T-helper 17 cell (primary cell): ENCODE data around the gene FBH1. TPM values are rescaled to one million over a fixed set of nuclear protein-coding genes. Genes with fewer than 3 reads are reported as not detected.
A peak's percentile ranks its signal among the peaks of the same experiment; 100 is the strongest.
"Not testable (repeated sequence)": the region's sequence is repeated elsewhere in the genome, so short reads cannot be mapped to it uniquely, and the experiment has no call there.

Experiments used
- ATAC-seq: fragments of 150-1000 bp; cut with Tn5 transposase; 2 replicates; pipeline ENCODE4 v1.10.0; 2021; ENCODE audit warnings: mild to moderate bottlenecking, moderate library complexity
- DNase-seq, 3 donors: peaks; one replicate each; pipeline versions ENCODE4 v3.0.0 to v3.0.0-alpha.2; 2020 to 2021
- H3K9me3 ChIP-seq: one replicate; pipeline ENCODE4 v1.7.0; 2013; ENCODE audit warnings: low read length, mild to moderate bottlenecking; ENCODE audit not compliant: control insufficient read depth, poor library complexity, severe bottlenecking
- H3K27ac Mint-ChIP-seq: one replicate; pipeline ENCODE4 v1.8.0; 2022; ENCODE audit warnings: mild to moderate bottlenecking, moderate library complexity, mixed read lengths
- H3K27me3 Mint-ChIP-seq: one replicate; pipeline ENCODE4 v1.8.0; 2022; ENCODE audit warnings: mixed read lengths
- H3K36me3 Mint-ChIP-seq: one replicate; pipeline ENCODE4 v1.8.0; 2022; ENCODE audit warnings: low read depth, mixed read lengths
- H3K4me1 Mint-ChIP-seq: one replicate; pipeline ENCODE4 v1.8.0; 2022; ENCODE audit warnings: mild to moderate bottlenecking, mixed read lengths
- H3K4me3 Mint-ChIP-seq: one replicate; pipeline ENCODE4 v1.8.0; 2022; ENCODE audit warnings: mild to moderate bottlenecking, moderate library complexity, mixed read lengths
- total RNA-seq, 4 donors: library from RNA in 2 of 4; stranded (reverse) in 2 of 4; gene quantifications; one replicate each; pipeline ENCODE4 v1.2.3 and lab custom pipeline; 2022 to 2026

The FBH1 gene
- total RNA-seq, 2 donors from 2014 or later: 51.6 to 69.0 TPM

DNA sequence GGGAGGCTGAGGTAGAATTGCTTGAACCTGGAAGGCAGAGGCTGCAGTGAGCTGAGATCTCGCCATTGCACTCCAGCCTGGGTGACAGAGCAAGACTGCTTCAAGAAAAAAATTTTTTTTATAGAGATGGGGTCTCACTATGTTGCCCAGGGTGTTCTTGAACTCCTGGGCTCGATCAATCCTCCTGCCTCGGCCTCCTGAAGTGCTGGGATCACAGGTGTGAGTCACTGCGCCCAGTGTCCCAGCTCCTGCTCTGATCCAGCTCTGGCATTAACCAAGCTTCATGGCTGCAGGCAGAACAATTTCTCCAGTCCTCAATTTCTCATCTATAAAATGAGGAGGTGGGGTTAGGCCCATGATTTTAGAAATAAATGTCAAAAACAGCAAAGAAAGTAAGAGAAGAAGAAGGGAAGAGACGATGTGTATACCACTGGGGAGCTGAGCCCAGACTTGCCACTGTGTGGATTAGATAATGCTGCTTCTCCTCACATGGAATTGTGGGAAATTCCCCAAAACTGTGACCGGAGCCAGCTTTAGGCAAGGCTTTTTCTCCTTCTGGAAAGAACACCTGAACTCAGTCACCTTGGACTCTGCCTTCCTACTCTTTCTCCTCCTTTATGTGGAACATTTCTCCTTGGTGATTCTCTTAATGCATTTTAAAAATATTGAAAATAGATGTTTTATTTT lies 61.8 kb downstream of the FBH1 start:
- no peak for DNase-seq
- ATAC-seq: no peak
- H3K4me3 Mint-ChIP-seq: no peak overlapping the region
- no peaks in the 10 kb centered on the region for H3K9me3 ChIP-seq
- H3K27me3 Mint-ChIP-seq: no peaks in the 10 kb centered on the region
- no peak overlapping the region for H3K27ac Mint-ChIP-seq
- no peaks in the 10 kb centered on the region for H3K36me3 Mint-ChIP-seq
- peaks cover 5% of the 10 kb centered on the region for H3K4me1 Mint-ChIP-seq

DNA sequence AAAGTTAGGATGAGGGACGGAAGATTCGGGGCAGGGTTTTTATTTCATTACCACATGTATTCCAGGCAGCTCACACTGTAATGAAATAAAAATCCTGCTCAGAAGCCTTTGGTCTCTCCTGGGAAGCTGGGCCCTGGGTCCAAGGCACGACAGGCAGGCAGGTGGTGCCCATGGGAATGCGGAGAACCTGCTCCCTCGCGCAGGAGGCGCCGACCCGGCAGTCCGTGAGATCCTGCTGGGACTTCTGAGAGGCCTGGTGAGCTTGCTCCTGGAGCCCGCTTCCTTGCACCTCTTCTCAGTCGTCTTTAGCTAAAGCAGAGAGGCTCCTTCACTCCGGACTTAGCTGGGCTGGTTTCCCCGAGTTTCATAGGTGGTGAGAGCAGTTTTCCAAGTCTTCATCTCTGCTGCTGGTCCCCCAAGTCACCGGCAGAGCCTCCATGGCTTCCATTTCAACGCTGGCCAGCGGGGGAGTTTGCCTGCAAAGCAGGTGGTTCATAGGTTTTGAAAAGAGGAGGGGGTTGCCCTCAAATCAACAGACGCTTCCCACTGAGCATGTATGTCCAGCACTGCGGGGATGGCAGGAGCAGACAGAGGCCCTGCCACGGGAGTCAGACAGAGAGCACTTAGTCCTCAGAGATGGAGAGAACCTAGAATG lies 62.8 kb downstream of the FBH1 start:
- no peaks in the 10 kb centered on the region for H3K27me3 Mint-ChIP-seq
- H3K9me3 ChIP-seq: no peaks in the 10 kb centered on the region
- DNase-seq (no peak), ATAC-seq (no peak)
- H3K27ac Mint-ChIP-seq: peak overlapping the region; percentile 37
- peaks cover 5% of the 10 kb centered on the region for H3K4me1 Mint-ChIP-seq
- H3K36me3 Mint-ChIP-seq: no peaks in the 10 kb centered on the region
- no peak overlapping the region for H3K4me3 Mint-ChIP-seq

DNA sequence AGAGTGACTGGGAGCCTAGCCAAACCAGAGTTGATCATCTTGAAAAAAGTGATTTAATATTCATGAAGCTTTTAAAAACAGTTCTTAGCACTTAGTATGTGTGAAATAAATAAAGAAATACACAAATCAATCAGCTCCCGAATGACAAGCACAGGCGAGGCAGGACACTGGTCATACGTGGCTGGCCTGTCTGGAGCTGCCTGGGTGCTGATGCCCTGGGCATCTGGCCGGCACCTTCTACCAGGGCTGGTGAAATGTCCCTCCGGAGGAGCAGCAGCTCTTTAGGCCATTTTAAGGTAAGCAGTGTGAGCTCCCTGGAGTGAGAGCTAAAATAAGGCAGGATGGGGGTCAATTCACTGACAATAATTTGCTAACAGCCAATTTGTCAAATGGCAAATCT lies 63.6 kb downstream of the FBH1 start:
- Mint-ChIP-seq H3K36me3 (no peaks in the 10 kb centered on the region), H3K27me3 (no peaks in the 10 kb centered on the region), H3K4me3 (no peak overlapping the region), H3K27ac (peak overlapping the region; percentile 37), H3K4me1 (peaks cover 5% of the 10 kb centered on the region)
- ATAC-seq (no peak), DNase-seq (no peak)
- H3K9me3 ChIP-seq: no peaks in the 10 kb centered on the region

DNA sequence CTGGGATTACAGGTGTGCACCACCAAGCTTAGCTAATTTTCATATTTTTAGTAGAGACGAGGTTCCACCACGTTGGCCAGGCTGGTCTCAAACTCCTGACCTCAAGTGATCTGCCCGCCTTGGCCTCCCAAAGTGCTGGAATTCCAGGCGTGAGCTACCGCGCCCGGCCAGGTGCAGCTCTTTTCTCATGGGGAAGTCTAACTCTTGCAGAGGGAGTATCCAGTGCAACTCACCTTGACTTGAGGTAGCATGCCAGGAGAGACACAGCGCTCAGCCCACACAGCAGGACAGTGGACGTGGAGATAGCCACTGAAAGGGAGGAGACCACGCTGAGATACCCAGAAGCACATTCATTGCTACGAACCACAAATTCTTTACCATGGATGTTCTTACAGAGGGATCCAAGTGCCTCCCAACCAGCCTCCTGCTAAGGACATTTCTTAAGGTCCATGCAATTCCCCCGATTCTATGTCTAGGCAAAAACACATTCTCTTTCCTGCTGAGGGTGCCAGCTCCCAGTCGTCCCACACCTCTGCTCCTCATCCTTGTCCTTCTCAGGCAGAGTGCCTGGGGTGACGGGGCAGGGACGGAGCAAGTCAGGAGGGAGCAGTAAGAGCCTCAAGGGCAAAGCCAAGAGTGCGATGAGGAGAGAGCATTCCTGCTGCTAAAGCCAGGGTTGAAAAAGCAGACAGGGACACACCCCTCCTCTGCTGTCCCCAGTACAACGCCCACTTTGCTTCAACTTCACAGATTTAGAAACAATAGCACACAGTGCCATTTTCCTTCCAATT lies 66.3 kb downstream of the FBH1 start:
- DNase-seq (no peak), ATAC-seq (no peak)
- Mint-ChIP-seq H3K36me3 (no peaks in the 10 kb centered on the region), H3K27ac (peak overlapping the region; percentile 9), H3K27me3 (no peaks in the 10 kb centered on the region), H3K4me3 (no peak overlapping the region), H3K4me1 (no peaks in the 10 kb centered on the region)
- no peaks in the 10 kb centered on the region for H3K9me3 ChIP-seq

DNA sequence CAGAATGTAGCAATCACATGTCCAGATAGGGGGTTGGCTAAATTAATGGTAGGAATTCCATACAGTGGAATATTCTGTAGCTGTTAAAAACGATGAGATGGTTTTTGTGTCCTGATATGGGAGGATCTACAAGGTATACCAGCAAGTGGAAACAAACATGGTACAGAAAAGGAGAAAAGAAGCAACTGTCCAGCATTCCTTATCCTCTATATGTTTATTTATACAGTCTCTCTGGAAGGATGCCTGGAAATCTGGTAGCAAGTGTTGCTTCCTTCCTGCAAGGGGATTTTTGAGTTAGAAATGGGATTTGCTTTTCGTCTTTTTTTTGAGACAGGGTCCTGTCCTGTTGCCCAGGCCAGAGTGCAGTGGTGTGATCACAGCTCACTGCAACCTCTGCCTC lies 68.0 kb downstream of the FBH1 start:
- Mint-ChIP-seq H3K27ac (no peak overlapping the region), H3K36me3 (no peaks in the 10 kb centered on the region), H3K4me3 (no peak overlapping the region), H3K4me1 (peaks cover 4% of the 10 kb centered on the region), H3K27me3 (no peaks in the 10 kb centered on the region)
- no peaks in the 10 kb centered on the region for H3K9me3 ChIP-seq
- ATAC-seq (no peak), DNase-seq (no peak)

DNA sequence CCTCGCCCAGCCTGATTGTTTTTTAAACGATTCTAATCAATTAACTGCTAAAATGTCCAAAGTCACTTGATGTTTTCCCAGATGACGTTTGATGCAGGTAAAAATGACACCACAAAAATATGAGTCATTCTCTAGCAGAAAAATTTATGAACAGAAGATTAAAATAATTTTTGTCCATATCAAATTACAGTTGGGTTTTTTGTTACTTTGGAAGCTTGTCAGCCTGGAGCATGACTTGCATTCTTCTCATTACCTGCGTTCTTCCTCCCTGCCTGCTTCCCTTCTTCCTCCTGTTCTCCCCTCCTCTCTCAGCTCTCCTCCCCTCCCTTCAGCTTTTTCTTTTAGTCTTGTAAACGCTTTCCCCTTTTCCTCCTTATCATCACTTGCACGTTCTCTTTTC lies 68.6 kb downstream of the FBH1 start:
- peaks cover 4% of the 10 kb centered on the region for H3K4me1 Mint-ChIP-seq
- H3K27ac Mint-ChIP-seq: no peak overlapping the region
- no peak for ATAC-seq
- no peaks in the 10 kb centered on the region for H3K9me3 ChIP-seq
- no peaks in the 10 kb centered on the region for H3K27me3 Mint-ChIP-seq
- H3K36me3 Mint-ChIP-seq: no peaks in the 10 kb centered on the region
- H3K4me3 Mint-ChIP-seq: no peak overlapping the region
- no peak for DNase-seq

DNA sequence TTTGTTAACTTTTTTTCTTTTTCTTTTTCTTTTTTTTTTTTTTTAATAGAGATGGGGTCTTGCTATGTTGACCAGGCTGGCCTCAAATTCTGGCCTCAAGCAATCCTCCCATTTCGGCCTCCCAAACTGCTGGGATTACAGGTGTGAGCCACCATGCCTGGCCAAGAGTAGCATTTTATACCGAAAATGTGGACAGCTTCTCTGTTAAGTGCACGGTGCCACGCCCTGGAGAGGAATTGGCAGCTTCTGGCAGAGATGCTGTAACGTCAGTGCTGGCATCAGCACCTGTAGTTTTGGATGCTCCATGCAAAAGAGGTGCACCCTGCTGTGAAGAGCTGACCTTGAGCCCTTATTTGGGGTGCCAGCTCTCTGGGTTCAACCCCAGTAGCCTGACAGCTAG lies 69.1 kb downstream of the FBH1 start:
- ATAC-seq: no peak
- Mint-ChIP-seq H3K4me1 (peaks cover 4% of the 10 kb centered on the region), H3K4me3 (no peak overlapping the region), H3K27me3 (no peaks in the 10 kb centered on the region), H3K36me3 (no peaks in the 10 kb centered on the region), H3K27ac (no peak overlapping the region)
- DNase-seq: no peak
- no peaks in the 10 kb centered on the region for H3K9me3 ChIP-seq

DNA sequence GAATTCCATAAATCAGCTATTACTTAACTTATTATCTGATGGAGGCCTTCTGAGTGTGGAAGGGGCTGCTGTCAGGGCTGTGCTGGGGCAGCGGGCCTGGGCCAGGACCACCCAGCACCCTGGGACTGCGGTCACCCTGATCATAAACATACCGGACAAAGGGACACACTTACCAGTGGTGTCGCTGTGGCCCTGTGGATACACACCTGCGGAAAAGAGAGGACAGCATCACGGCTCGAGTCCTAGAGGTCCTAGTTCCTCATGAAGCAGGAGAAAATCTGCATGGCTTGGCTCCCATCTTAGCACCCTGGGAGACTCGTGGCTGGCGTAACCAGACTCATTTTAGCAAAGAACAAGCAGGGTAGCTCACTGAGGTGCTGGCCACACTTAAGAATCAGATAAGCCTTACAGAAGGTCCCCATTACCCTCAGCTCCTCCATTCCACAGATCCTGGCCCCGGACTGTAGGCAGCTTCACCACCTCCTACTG lies 69.6 kb downstream of the FBH1 start:
- Mint-ChIP-seq H3K36me3 (no peaks in the 10 kb centered on the region), H3K27me3 (no peaks in the 10 kb centered on the region), H3K4me1 (peaks cover 4% of the 10 kb centered on the region), H3K4me3 (no peak overlapping the region), H3K27ac (no peak overlapping the region)
- no peaks in the 10 kb centered on the region for H3K9me3 ChIP-seq
- DNase-seq: no peak
- no peak for ATAC-seq

DNA sequence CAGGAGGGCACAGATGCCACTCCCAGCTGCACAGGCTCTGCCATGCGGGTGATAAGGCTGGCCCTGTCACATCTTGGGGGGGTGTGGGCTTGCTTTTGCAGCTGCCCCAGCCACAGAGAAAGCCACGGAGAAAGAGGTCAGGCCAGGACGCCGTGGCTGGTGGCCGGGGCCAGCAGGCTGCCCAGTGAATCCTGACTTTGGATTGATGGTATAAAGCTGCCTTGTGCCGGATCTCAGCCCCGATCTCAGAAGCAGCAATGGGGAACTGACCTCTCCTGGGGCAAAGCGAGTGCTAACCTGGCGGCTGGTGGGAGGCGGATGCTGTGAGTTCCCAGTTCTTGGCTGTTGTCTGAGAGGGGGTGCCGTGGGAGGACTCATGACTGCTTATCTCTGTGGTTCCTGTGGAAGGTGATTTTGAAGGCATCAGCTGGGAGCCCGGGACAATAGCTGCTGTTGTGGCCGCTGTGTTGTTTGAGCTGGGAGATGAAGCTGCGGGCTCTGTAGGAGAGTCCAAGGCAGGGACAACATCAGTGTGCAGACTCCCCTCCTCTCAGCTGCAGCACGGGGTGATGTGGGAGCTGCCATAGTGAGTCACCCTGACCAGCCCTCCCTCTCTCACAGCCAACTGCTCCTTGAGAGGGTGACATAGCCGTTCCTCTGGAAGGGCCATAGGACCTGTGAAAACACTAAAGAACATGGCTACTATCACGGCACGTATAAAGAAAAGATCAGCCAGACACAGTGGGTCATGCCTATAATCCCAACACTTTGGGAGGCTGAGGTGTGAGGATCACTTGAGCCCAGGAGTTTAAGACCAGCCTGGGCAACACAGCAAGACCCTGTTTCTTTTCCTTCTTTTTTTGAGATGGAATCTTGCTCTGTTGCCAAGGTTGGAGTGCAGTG lies 70.3 kb downstream of the FBH1 start:
- Mint-ChIP-seq H3K36me3 (no peaks in the 10 kb centered on the region), H3K4me3 (no peak overlapping the region), H3K4me1 (peaks cover 4% of the 10 kb centered on the region), H3K27me3 (no peaks in the 10 kb centered on the region), H3K27ac (no peak overlapping the region)
- no peak for ATAC-seq
- DNase-seq: no peak
- H3K9me3 ChIP-seq: no peaks in the 10 kb centered on the region

DNA sequence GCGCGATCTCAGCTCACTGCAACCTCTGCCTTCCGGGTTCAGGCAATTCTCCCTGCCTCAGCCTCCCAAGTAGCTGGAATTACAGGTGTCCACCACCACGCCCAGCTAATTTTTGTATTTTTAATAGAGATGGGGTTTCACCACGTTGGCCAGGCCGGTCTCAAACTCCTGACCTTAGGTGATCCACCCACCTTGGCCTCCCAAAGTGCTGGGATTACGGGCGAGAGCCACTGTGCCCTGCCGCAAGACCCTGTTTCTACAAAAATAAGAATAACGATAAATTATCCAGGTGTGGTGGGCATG lies 70.9 kb downstream of the FBH1 start:
- ATAC-seq, H3K9me3 ChIP-seq, H3K27ac Mint-ChIP-seq, H3K27me3 Mint-ChIP-seq, H3K4me3 Mint-ChIP-seq, H3K36me3 Mint-ChIP-seq, DNase-seq, H3K4me1 Mint-ChIP-seq: not testable (repeated sequence)

DNA sequence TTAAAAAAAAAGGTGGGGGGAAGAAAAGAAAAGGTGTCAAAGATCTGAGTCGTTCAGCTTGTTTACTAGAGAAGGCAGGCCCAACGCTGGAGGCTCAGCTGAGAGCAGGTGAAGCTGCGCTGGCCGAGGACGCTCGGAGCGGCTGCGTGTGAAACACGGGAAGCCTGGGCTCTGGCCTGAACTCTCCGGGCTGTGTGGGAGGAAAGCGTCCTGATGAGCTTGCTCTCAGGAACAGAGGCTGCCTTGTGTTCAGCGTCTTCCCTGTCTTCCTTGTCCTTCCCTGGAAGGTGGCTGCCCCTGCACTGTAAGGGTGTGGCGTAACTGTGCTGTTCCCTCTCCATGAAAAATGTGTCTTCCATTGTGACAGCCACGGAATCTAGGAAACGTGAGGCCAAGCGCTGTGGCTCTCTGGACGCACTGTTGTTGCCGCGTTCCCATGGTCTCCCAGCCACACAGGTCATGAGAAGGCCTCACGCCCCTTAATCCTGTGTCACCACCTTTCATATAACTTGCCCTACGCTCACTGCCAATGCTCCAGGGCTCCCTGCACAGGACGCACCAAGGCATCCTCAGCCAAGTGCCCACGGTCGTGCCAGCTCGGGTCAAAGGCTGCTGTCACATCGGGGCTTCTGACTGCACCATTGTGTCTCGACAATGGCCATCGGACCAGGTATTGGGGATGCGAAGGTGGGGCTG lies 71.5 kb downstream of the FBH1 start:
- Mint-ChIP-seq H3K4me1 (peaks cover 4% of the 10 kb centered on the region), H3K27me3 (no peaks in the 10 kb centered on the region), H3K4me3 (no peak overlapping the region), H3K36me3 (no peaks in the 10 kb centered on the region), H3K27ac (no peak overlapping the region)
- no peak for ATAC-seq
- H3K9me3 ChIP-seq: no peaks in the 10 kb centered on the region
- DNase-seq: no peak

DNA sequence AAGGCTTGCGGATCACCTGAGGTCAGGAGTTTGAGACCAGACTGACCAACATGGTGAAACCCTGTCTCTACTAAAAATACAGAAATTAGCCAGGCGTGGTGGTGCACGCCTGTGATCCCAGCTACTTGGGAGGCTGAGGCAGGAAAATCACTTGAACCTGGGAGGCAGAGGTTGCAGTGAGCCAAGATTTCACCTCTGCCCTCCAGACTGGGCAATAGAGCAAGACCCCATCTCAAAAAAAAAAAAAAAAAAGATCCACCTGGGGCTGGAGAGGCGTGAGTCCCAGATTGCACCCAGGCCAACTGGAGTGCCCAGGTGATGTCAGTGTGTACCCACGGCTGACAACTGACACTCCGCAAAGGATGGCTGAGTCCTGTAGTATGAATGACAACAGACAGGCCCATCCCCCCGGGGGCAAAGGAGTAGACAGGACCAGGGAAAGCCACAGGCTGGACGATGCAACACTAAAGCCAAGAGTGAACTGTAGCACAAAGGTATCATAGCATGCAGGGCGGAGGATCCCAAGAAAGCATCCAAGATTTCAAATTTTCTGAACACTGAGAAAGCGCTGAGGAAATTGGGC lies 72.4 kb downstream of the FBH1 start:
- H3K27ac Mint-ChIP-seq, DNase-seq: not testable (repeated sequence)

More for the DNA sequence above, 72.4 kb downstream of the FBH1 start:
- H3K36me3 Mint-ChIP-seq, H3K27me3 Mint-ChIP-seq, ATAC-seq, H3K4me1 Mint-ChIP-seq, H3K9me3 ChIP-seq, H3K4me3 Mint-ChIP-seq: not testable (repeated sequence)
